ENCODE data around the gene HEG1. TPM values are rescaled to one million over a fixed set of nuclear protein-coding genes. Genes with fewer than 3 reads are reported as not detected.

The HEG1 gene
- total and polyA plus RNA-seq, 2 experiments from 2014 or later = 27.2 to 27.3 TPM

DNA sequence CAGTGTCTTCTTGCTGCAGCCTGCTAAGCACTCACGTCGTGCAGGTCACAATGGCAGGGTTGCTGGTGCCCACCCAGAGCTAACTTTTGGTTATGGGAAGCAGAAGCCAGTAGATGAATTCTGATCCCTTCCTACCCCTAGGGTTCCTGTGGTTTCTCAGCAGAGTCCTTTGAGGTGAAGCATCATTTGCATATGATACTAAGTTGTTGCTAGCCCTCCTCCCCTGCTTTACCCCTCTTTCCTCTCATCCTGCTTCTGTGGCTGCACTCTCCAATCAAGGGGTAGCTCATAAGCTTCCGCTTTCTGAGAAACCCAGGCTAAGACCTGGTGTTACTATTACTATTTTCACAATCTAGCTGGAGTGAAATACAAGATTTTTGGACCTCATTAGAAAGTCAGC lies 22.1 kb upstream of the HEG1 start:
- no peak for DNase-seq (ENCODE audit: low spot score)
- no peak overlapping the region for H3K4me3 ChIP-seq
- H4K20me1 ChIP-seq (ENCODE audit: insufficient read depth, poor library complexity, severe bottlenecking) = no peaks in the 10 kb centered on the region
- no peaks in the 10 kb centered on the region for H3K9me2 ChIP-seq (replicated peaks; ENCODE audit: insufficient read depth)
- H3K4me1 ChIP-seq (ENCODE audit: insufficient read depth) = no peaks in the 10 kb centered on the region
- no peak overlapping the region for H3K27ac ChIP-seq
- no peaks in the 10 kb centered on the region for H3K36me3 ChIP-seq (replicated peaks; ENCODE audit: insufficient read depth, low read depth)
- no peak overlapping the region for H2AFZ ChIP-seq
- TF ChIP-seq CTCF (IDR thresholded peaks at IDR 0.05; ENCODE audit: poor library complexity) (no peak), EZH2 (IDR thresholded peaks at IDR 0.05; ENCODE audit: borderline replicate concordance) (no peak), EZH2phosphoT487 (IDR thresholded peaks at IDR 0.05; ENCODE audit: low read depth, severe bottlenecking, unreplicated experiment) (no peak)
- WGBS (ENCODE audit: low lambda C conversion rate, missing lambda C conversion rate) = 96% methylated on average over 3 of the region's 3 CpGs
- no peaks in the 10 kb centered on the region for H3K9me3 ChIP-seq (ENCODE audit: low read depth)
- H3K27me3 ChIP-seq = no peaks in the 10 kb centered on the region
- no peak overlapping the region for H3K4me2 ChIP-seq
- H3K79me2 ChIP-seq = no peaks in the 10 kb centered on the region

- no peaks in the 10 kb centered on the region for H4K20me1 ChIP-seq (ENCODE audit: insufficient read depth, poor library complexity, severe bottlenecking)
- H3K9me3 ChIP-seq (ENCODE audit: low read depth) = no peaks in the 10 kb centered on the region
- H2AFZ ChIP-seq = no peak overlapping the region
- TF ChIP-seq EZH2 (IDR thresholded peaks at IDR 0.05; ENCODE audit: borderline replicate concordance) (no peak), EZH2phosphoT487 (IDR thresholded peaks at IDR 0.05; ENCODE audit: low read depth, severe bottlenecking, unreplicated experiment) (no peak), CTCF (IDR thresholded peaks at IDR 0.05; ENCODE audit: poor library complexity) (no peak)
- no peaks in the 10 kb centered on the region for H3K9me2 ChIP-seq (replicated peaks; ENCODE audit: insufficient read depth)
- H3K27ac ChIP-seq = no peak overlapping the region
- no peaks in the 10 kb centered on the region for H3K79me2 ChIP-seq
- no peaks in the 10 kb centered on the region for H3K4me1 ChIP-seq (ENCODE audit: insufficient read depth)
- H3K4me3 ChIP-seq = no peak overlapping the region
- WGBS (ENCODE audit: low lambda C conversion rate, missing lambda C conversion rate) = 53% methylated on average over 1 of the region's 1 CpG
- H3K27me3 ChIP-seq = no peaks in the 10 kb centered on the region
- H3K36me3 ChIP-seq (replicated peaks; ENCODE audit: insufficient read depth, low read depth) = no peaks in the 10 kb centered on the region
- no peak for DNase-seq (ENCODE audit: low spot score)
- no peak overlapping the region for H3K4me2 ChIP-seq
Measured at GRCh38 chr3:125076464-125076863, 20.7 kb upstream of the HEG1 start.

- Histone ChIP-seq H3K9me2 (replicated peaks; ENCODE audit: insufficient read depth) (no peaks in the 10 kb centered on the region), H3K4me3 (no peak overlapping the region), H3K27ac (no peak overlapping the region), H3K36me3 (replicated peaks; ENCODE audit: insufficient read depth, low read depth) (no peaks in the 10 kb centered on the region), H2AFZ (no peak overlapping the region), H3K4me1 (ENCODE audit: insufficient read depth) (no peaks in the 10 kb centered on the region), H3K27me3 (no peaks in the 10 kb centered on the region), H3K9me3 (ENCODE audit: low read depth) (no peaks in the 10 kb centered on the region), H4K20me1 (ENCODE audit: insufficient read depth, poor library complexity, severe bottlenecking) (no peaks in the 10 kb centered on the region), H3K79me2 (no peaks in the 10 kb centered on the region), H3K4me2 (no peak overlapping the region)
- TF ChIP-seq EZH2 (IDR thresholded peaks at IDR 0.05; ENCODE audit: borderline replicate concordance) = no peak
- no peak for TF ChIP-seq CTCF (IDR thresholded peaks at IDR 0.05; ENCODE audit: poor library complexity)
- TF ChIP-seq EZH2phosphoT487 (IDR thresholded peaks at IDR 0.05; ENCODE audit: low read depth, severe bottlenecking, unreplicated experiment) = no peak
- no peak for DNase-seq (ENCODE audit: low spot score)
- WGBS (ENCODE audit: low lambda C conversion rate, missing lambda C conversion rate) = 54% methylated on average over 3 of the region's 3 CpGs
Measured at GRCh38 chr3:125075738-125076137, 19.9 kb upstream of the HEG1 start.

GRCh38 chr3:125073390-125073905 lies 17.7 kb upstream of the HEG1 start:
- Histone ChIP-seq H3K4me2 (no peak overlapping the region), H3K4me3 (no peak overlapping the region), H3K79me2 (no peaks in the 10 kb centered on the region), H3K27me3 (no peaks in the 10 kb centered on the region), H3K27ac (no peak overlapping the region), H4K20me1 (ENCODE audit: insufficient read depth, poor library complexity, severe bottlenecking) (no peaks in the 10 kb centered on the region), H2AFZ (no peak overlapping the region), H3K36me3 (replicated peaks; ENCODE audit: insufficient read depth, low read depth) (no peaks in the 10 kb centered on the region), H3K4me1 (ENCODE audit: insufficient read depth) (no peaks in the 10 kb centered on the region), H3K9me3 (ENCODE audit: low read depth) (no peaks in the 10 kb centered on the region), H3K9me2 (replicated peaks; ENCODE audit: insufficient read depth) (no peaks in the 10 kb centered on the region)
- 79% methylated on average over 7 of the region's 7 CpGs for WGBS (ENCODE audit: low lambda C conversion rate, missing lambda C conversion rate)
- DNase-seq (ENCODE audit: low spot score) = no peak
- no peak for TF ChIP-seq CTCF (IDR thresholded peaks at IDR 0.05; ENCODE audit: poor library complexity)
- no peak for TF ChIP-seq EZH2phosphoT487 (IDR thresholded peaks at IDR 0.05; ENCODE audit: low read depth, severe bottlenecking, unreplicated experiment)
- no peak for TF ChIP-seq EZH2 (IDR thresholded peaks at IDR 0.05; ENCODE audit: borderline replicate concordance)
